KG1 (cell line): ENCODE data around the gene CLRN1.

ENCODE experiments used
- DNase-seq: peaks from one replicate; lab custom pipeline; 2025; lab: John Stamatoyannopoulos, UW

Gene CLRN1

DNA sequence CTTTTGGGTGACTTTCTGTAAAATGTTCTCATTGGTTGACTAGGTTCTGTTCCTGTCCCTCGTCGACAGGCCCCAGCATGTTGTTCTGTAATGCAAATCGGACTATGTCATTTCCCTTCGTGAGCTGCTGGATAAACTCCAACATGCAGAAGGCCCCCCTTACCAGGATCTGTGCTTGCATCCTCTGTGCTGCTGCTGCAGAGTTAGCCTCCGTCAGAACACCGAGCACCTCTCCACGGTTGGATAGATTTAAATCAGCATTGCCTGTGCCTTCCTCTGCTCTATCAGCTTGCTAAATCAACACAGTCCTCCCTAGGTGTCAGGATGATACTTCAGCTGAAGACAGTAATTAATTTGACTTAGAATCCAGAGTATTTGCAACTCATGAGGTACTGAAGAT, 54.6 kb downstream of the CLRN1 start:
- DNase-seq = no peak

DNA sequence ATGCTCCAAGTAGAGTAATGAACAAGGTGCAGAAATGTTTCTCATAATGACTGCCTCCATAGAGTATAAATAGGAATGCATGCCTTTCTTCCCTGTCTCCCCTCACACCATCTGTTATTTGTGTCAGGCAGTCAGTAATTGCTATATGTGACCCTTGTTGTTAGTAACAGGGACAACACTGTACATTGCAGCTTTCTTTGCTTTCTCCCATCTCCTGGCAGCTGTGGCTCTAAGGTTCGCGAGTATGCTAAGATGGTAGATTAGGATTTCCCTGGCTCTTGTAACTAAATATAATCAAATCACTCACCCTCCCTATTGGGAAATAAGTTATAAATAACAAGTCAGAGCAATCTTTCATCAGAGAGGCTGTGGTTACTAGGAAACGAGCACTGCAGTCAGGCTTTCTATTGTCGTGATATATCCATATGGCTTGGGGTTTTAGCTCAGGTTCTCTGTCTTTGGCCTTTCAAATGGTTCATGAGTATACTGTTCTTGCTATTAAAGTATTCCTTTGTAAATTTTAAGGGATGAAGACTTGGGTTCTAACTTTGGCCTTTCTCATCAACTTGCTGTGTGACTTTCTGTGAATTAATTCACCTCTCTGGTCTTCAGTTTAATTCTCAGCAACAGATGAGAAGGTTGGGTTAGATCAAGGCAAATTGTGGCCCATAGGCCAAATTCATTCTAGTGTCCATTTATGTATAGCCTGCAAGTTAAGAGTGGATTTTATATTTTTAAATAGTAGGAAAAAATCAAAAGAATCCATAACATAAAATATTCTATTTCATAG, 59.2 kb downstream of the CLRN1 start:
- DNase-seq = no peak

DNA sequence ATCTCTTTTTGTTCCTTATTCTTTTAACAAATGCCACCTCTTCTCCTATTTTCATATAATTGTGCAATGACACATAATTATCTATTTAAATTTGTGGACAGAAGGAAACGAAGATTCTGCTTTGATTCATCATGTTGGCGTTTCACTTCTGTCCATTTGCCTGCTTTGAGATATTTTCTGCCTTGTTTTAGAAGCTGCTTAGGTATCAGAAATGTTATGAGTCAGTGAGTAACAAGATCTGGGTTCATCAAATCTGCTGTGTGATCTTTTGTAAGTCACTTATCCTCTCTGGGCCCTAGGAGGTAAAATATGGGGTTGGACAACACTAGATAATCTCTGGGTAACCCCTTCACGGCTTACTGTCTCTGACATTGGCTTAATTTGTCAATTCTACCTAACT, 60.0 kb downstream of the CLRN1 start:
- no peak for DNase-seq

DNA sequence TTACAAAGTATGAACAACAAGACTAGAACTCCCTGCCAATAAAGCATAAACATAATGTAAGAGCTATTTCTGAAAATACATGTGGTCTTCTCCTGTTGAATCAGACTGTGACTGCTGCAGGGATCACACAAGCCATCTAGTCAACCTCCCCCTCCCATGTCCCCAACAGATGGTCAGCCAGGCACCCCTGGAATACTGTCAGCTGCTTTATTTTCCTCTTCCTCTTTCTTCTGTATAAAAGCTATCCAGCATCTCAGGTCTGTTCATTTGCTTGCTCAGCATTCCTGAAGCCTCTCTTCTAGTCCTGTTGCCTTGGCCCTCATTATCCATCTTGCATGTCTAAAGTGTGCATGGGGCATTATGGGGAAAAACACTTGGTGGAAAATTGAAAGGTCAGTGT, 60.8 kb downstream of the CLRN1 start:
- DNase-seq = no peak

DNA sequence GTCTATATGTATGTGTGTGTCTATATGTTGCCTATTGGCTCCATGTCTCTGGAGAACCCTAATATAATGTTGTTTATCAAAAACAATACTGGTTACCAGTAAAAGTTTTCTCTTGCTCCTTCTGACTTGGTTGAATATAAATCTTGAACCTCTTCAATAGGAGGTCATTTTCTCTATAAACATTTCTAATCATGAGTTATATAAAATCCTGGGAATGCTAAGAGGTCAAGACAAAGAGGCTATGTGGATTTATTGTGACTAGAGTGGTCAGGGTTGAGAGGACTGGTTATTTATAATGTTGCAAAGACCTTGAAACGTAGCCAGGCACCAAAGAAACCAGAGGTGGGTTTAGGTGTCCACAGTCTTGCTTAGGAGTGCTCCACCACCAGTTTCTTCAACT, 66.1 kb downstream of the CLRN1 start:
- no peak for DNase-seq

DNA sequence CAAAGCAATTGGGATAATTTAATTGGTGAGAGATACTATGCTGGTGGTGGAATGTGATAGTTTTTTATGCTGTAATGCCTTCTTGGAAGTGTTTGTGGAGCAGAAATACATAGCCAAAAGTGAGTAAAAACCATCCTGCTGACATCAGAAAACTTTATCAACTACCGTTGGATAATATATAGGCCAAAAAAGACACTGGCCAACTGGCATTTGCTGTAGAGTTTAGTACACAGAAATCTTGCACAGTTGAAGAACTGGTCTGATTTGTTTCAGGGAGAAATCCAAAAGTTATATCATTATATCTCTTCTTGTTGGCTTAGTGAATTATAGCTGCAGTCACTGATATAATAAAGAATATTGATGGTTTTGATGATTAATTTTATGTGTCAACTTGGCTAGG, 66.8 kb downstream of the CLRN1 start:
- no peak for DNase-seq

DNA sequence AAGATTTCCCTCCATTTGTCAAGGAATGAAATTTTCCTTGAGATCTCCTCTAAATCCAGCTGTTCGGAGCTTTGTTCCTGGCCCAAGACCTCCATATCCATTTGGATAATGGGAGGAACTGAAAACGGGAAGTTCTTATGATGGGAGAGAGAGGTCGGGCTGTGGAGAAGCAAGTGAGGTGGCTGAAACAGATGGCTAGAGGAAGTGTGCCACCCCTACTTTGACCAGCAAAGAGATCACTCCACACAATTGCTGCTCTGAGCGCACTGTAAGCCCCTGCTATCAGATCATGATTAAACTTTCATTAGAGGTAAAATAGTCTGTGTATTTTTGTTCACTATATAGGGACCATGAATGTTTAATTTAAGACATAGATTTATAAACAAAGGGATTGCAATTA, 67.2 kb downstream of the CLRN1 start, which contains the start of gene MINDY4B:
Gene MINDY4B (minus strand): TSS at position 101 of the 400 bp plus-strand sequence. CDS start 0 bp downstream, at position 101.
- DNase-seq = no peak

DNA sequence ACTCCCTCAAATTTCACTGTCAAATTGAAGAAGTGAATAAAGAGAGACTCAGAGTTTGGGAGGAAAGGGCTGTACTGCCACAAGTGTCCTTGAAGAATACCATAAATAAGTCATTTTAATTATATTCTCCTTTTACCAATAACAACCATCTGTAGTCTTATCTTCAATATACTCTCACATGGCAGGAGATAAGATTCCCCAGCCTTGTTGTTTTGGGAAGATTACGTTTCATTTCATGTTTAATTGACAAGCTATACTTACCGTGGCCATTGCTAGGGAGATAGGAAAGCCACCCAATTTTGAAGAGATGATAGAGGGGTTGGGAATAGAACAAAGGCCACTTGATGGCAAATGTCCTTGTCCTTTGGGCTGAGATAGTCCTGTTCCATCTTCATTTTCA, 69.5 kb downstream of the CLRN1 start:
- DNase-seq = no peak

DNA sequence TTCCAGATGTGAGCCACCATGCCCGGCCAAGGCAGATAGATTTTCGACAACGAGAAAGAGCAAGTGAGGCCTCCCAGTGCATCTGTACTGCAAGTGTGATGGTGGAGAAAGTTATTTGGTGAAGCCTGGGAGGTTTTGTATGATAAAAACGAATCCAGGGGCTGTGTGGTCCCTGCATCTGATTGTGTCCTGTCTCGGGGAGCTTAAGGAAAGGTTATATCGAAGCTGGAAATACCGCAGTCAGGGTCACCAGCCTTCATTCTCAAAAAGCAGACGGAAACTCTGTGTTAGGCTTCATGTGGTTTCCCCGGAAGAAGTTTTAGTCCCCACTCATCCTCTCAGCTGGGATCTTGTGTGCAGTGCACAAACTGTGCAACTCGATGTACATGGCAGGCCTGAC, 70.7 kb downstream of the CLRN1 start:
- no peak for DNase-seq

DNA sequence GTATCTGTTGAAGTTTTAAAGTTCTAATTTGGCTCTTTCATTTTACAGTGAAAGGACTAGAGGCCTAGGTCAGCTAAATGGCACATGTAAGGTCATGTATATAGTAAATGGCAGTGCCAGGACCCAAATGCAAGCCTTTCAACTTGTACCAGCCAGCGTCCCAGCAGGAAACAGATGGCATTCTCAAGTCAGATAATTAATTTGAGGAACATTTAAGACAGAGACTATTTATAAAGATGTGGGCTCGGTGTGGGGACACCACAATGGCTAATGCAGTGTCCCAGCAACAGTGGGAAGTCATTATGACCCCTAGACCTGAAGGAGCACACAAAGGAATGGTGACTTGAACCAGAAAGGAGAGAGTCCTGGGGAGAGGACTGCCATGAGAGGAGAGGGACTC, 73.4 kb downstream of the CLRN1 start:
- DNase-seq = peak; percentile 25

DNA sequence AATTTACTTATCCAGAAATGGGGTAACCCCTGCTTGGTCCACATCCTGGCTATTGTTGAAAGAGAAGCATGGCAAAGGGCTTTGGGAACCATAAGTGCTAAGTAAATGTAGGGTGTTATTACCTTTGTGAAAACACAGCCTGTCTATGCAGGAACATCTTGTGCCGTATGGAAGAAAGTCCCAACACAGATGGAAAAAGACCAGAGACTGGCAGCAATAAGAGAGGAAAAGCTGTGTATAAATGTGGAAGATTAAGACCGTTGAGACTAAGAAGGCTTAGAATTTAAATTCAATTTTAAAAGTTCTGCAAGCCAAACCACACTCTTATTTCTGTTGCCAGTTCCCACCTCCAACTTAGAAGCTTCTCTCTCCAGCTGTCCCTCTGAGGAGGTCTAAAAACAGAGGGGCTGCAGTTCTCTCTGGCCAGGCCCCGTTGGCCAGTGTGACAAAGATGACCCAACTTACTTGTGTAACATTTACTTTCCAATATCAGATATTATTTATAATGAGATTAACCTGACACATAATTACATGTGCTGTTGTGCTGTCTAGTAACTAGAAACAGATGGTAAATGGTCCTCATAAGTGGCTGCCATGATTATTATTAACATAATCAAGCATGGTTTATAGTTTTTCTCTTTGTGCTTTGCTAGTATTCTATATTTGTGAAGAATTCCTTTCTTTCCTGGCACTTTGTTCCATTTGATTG, 74.3 kb downstream of the CLRN1 start:
- DNase-seq = no peak

DNA sequence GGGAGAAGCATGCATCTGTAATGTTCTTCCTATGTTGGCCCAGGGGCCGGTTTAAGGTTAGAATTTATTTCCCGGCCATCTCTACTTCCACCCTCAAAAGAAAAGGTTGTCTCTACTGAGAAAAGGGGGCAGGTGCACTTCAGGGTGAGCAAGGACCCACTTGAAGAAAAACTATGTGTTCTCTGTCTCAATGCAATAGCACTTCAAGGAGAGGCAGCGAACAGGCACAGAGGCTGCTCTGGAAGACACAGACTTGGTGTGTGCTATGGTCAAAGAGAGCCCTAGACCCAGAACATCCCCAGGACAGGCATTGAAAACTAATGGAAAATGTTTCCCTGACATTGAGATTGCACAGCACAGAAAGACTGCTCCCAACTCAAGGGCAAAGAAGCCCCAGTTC, 74.9 kb downstream of the CLRN1 start:
- DNase-seq = no peak

DNA sequence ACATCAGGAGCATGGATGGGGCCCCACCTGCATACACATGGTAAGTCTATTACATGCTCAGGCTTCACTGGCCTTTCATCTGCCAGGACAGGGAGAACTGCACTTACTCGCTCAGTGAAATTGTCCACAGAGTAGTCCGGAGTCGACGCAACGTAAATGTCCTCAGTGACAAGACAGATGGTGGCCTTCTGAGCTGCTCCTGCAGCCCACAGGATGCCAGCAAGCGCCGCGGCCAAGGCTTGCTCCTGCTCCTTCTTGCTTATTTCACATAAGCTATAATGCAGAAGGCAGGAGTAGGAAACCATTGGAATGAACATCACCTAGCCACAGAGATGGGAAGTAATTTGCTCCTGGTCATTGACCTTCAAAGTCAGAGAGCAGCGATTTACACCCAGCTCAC, 81.7 kb downstream of the CLRN1 start:
- no peak for DNase-seq

DNA sequence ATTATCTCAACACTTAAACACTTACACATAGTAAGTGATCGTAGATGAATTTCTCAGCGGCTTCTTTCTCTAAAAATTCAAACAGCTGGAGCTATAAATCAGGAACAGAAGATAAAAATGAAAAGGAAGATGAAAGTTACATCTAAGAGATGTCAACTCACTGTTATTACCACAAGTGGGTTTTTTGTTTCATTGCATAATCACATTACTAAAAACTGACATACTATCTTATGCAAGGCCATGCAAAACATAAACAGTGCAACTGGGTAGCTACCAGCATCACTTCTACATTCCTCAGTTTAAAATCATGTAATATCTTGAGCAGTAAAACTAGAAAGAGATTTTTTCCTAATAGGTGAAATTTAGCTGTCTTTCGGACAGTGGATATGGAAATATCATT, 82.2 kb downstream of the CLRN1 start:
- no peak for DNase-seq

DNA sequence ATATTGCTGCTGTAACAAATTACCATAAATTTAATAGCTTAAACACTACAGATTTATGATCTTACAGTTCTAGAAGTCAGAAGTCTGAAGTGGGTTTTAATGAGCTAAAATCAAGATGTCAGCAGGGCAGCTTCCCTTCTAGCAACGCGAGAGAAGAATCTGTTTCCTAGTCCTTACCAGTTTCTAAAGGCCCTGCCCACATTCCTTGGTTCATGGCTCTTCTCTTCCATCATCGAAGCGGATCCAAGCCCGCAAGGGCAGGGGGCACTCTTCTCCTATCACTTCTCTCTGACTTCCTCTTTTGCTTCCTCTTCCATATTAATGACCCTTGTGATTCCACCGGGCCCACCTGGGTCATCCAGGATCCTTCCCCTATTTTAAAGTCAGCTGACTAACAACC, 83.4 kb downstream of the CLRN1 start:
- DNase-seq = no peak

DNA sequence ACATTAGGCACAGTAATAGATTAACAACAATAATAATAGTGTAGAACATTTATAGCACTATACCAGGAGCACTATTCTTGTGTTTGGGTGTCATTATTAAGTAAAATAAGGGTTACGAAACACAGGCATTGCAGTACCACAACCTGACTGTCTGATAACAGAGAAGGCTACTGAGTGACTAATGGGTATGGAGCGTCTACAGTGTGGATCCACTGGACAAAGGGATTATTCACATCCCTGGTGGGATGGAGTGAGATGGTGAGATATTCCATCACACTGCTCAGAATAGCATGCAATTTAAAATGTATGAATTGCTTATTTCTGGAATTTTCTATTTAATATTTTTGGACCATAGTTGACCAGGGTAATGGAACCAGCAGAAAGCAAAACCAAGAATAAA, 85.5 kb downstream of the CLRN1 start:
- DNase-seq = no peak

DNA sequence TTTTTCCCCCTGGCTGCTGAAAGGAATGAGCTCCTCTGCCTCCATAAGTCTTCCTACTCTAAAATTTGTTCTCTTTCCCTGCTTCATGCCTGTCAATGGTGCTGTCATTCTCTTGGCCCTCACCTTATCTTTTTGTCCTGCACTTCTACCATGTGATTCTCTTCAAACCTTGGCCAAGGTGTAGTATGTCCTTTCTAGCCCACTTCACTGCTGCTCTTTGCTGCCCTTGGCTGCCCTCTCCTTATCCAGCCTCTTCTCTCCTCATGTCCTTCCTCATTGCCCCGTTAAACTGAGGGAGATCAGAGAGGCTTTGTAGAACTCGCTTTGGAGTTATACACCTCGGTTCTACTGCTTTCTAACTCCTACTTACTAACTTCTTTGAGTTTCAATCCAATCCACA, 87.0 kb downstream of the CLRN1 start:
- DNase-seq = no peak

DNA sequence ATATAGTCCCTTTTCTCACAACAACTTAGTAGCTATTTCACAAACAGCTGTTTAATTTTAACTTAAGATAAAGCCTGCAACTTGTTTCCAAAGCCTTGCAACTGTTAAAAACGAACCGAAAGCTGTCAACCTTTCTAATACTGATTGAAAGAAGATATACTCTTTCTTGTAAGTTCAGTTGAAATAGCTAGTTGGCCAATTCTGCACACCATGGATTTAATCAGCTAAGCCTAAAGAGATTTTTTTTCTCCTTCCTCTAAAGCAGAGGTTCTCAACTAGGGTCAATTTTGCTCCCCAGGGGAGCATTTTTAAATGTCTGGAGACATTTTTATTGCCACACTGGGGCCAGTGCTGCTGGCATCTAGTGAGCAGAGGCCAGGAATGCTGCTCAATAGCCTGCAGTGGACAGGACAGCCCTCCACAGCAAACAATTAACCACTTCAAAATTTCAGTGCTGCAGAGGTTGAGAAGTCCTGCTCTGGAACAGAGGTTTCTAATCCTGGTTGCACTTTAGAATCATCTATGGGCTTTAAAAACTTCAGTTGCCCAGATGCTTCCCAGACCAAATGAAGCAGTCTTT, 93.4 kb downstream of the CLRN1 start:
- DNase-seq = no peak

DNA sequence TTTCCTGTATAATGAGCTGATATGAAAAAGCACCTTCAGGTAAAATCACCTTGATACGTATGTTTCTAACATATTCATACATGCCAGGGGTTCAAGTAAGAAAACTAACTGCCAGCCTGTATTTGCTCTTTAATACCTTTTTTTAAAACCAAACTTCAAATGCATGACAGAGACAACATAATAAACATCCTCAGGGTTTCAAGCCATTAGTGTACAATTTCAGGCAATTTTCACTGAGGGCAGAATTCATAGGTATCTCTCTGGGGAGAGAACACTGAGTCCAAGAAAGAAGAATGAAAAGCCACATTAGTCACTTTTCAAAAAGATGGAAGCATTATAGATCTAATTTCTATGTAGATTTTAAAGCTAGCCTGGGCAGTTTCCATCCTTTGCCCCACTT, 94.2 kb downstream of the CLRN1 start:
- DNase-seq = no peak

DNA sequence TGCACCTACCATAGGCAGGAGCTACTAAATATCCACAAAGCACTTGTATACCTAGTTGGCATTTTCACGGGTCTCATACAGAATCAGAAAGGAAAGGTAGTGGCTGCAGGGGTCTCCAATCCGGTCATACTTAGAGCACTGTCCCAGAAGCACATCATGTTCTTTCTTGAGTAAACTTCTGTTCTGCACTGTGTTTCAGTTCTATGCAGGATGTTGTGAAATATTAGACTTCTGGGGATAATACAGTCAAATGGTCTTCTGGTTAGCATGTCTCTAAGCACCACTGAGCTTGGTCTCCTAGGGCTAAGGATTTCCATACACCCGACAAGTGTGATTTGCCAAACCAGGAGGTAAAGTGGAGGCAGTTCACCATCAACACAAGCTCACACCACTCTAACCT, 95.2 kb downstream of the CLRN1 start:
- no peak for DNase-seq

DNA sequence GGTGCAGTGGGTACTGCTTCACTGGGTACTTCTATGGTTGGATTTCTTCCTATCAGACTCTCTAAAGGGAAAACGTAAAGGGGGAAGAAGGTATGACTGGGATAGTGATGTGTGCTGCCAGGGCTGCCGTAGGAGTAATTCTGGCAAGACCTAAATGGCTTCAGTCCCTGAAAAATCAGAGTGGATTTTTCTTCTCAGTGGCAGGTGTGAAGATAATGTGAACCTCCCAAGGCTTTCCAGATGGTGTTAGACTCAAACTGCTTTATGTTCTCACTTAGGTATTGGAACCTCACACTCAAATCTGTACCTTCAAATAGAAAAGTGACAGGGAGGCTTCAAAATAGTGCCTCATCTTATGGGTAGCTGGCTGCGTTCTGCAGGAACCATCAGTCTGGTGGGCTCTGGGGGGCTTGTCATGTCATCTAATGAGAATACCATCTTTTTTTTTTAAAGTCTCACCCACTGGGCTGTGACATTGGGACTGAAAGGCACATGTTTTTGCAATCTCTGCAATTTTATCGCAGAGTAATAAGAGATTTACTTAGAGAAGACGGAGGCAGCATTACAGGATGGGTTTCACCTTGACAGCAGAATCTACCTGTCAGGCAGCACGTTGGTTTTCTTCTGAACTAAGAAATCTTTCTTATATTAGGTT, 95.8 kb downstream of the CLRN1 start:
- DNase-seq = no peak
